Measurements from ENCODE around the gene TMEM266.
"Not testable (repeated sequence)": the region's sequence is repeated elsewhere in the genome, so short reads cannot be mapped to it uniquely, and the experiment has no call there.

TMEM266 gene, protein sequence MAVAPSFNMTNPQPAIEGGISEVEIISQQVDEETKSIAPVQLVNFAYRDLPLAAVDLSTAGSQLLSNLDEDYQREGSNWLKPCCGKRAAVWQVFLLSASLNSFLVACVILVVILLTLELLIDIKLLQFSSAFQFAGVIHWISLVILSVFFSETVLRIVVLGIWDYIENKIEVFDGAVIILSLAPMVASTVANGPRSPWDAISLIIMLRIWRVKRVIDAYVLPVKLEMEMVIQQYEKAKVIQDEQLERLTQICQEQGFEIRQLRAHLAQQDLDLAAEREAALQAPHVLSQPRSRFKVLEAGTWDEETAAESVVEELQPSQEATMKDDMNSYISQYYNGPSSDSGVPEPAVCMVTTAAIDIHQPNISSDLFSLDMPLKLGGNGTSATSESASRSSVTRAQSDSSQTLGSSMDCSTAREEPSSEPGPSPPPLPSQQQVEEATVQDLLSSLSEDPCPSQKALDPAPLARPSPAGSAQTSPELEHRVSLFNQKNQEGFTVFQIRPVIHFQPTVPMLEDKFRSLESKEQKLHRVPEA

DNA sequence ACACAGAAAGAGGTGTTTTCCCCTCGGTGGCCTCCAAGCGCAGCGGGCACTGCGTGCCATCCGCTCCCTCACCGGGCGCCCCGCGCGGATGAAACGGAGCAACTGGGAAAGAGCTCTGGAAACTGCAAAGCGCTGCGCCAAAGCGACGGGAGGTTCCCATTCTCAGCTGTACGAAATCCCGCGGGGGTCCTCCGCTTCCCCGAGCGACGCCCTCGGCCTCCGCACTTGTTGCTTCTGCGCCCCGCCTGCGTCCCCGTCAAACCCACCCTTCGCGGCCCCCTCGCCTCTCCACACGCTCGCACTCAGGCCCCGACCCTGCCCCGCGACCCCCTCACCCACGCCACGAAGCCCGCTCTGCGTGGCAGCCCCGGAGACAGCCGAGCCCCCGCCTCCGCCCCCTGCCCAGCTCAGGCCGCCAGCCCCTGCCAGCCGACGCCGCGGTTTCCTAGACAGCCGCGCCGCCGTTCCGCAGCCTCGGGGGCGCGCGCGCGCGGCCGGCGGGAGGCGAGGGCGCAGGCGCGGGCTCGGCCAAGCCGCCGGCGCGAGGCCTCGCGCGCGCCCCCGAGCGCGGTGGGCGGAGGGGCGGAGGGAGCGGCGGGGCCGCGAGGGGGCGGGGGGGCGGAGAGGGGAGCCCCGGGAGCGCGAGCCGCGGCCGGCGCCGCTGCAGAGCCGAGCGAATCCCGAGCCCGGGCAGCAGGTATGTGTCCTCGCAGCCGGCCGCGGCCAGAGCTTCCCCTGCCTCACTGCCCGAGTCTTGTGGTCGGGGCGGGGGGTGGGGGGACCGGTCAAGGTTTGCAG lies at the start of gene TMEM266:
Gene TMEM266 (plus strand): TSS at position 666 of the 798 bp plus-strand sequence. CDS start 74,279 bp downstream, outside the sequence.
- peak in 1 of 3 experiments; percentile 24 for DNase-seq (ENCODE audit: low read depth in 3 of 3)

DNA sequence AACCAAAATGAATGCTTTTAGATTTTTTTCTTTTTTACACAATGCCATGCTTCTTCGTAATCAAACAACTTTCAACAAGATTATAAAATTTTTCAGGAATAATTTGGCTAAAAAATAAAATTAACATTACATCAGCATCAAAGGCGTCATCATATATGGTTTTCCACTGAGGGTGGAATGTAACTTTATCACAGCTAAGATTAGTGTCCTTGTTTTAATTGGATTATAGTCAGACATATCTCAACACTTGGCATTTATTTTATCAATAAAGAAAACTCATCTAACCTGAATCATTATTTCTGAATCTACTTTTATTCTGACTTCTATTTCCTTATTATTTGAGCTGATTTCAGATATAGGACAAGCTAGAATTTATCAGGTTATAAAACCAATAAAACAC lies 49.2 kb upstream of the TMEM266 start:
- DNase-seq (ENCODE audit: low read depth in 3 of 3) = no peak

DNA sequence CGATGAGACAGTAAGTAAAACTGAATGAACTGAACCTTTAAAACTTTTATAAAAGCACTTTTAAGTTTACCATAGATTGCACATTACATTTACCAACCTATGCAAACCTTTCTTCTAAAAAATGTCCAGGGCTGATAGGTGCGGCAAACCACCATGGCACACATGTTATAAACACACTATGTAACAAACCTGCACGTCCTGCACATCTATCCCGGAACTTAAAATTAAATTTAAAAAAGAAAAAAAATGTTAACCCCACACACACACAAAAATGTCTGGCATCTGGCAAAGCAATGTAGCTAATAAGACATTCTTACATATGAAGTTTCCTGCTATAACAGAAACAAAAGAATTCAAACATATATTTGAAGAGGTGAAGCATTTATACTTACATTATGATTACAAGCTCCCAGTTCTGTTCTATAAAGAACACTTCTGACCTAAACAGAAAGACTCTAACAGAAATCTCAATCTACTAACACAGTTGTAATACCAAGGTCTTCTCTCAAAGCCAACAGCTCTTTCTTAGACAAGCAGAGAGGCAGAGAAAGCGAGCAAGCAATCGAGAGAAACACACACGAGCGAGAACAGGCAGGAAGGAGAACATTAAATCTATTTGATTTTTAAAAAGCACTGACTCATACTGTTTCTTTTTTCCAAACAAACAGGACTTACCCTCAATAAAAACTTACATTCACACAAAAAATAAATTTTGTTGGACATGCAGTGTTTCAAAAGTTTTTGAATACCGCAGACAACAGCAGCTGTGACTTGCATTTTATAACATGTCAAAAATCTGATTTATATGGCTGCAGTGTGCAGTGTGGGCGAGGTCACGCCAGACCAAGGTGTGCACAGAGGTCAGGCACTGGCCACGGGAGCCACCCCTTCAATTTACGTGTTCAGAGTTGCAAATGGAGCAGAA lies 47.9 kb upstream of the TMEM266 start, which contains the start of gene NRG4:
Gene NRG4 (minus strand): TSS at position 798 of the 925 bp plus-strand sequence. CDS start 1,194 bp downstream, outside the sequence.
- no peak for DNase-seq (ENCODE audit: low read depth in 3 of 3)

DNA sequence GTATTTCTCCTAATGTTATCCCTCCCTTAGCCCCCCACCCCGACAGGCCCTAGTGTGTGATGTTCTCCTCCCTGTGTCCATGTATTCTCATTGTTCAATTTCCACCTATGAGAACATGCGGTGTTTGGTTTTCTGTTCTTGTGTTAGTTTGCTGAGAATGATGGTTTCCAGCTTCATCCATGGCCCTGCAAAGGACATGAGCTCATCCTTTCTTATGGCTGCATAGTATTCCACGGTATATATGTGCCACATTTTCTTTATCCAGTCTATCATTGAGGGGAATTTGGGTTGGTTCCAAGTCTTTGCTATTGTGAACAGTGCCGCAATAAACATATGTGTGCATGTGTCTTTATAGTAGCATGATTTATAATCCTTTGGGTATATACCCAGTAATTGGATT lies 46.3 kb upstream of the TMEM266 start:
- DNase-seq (ENCODE audit: low read depth in 3 of 3) = not testable (repeated sequence)

DNA sequence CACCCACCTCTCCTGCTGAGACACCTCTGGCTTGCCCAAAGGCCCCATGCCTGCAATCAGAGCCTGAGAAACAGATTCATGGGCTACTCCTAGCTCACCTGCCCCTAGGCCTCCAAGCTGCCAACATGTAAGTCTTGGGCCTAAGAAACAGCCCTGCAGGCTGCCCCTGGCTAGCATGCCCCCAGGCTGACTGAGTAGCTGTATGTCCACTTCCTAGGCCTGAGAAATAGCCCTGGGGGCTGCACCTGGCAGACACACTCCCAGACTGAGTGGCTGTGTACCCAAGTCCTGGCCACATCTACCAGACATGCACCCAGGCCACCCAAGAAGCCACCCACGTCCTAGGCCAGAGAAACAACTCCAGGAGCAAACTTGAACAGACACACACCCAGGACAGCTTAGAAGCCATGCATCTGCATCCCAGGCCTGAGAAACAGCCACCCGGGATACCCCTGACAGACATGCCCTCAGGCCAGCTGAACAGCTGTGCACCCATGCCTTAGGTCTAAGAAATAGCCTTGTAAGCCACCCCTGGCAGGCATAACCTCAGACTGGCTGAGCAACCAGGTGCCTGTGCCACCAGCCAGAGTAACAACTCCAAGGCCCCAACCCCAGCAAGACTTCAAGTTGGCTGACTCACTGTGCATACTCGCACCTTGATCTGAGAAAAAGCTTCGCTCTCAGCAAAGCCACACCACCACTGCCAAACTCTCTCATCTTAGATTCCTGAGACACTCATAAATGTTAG lies 35.6 kb upstream of the TMEM266 start:
- no peak for DNase-seq (ENCODE audit: low read depth in 3 of 3)

DNA sequence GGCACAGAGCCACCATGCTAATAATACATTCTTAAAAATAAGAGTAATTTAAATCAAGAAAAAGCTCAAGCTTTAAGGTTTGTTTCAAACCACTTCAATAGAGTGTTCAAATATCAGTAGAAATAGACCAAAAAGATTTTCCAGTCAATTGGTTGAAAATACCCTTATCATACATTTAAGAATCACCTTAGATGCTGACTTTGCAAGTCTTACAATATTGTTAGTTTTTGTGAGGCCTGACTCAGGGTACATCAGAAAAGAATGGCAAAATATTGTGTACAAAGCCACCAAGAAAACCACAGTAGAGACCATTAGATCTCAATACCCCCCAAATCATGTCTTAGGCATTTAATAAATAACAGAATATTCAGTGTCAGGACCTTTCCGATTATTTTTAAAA lies 27.7 kb upstream of the TMEM266 start:
- DNase-seq (ENCODE audit: low read depth in 3 of 3) = no peak

DNA sequence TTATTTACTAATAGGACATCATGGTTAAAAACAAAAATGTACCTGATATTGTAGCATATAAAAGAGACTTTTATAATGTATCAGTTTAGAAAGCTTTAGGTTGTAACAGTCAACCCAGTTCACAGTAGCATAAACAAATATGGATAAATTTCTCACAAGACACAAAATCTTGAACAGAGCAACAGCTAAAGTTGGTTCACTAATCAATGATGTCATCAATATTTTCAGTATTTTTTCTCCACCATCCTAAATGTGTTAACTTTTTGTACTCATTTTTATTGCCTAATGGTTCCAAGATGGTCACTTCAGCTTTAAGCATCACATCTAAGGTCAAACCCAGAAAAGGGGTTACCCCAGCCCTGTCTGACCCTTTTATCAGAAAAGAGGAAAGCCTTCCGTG lies 26.3 kb upstream of the TMEM266 start:
- DNase-seq (ENCODE audit: low read depth in 3 of 3) = no peak

DNA sequence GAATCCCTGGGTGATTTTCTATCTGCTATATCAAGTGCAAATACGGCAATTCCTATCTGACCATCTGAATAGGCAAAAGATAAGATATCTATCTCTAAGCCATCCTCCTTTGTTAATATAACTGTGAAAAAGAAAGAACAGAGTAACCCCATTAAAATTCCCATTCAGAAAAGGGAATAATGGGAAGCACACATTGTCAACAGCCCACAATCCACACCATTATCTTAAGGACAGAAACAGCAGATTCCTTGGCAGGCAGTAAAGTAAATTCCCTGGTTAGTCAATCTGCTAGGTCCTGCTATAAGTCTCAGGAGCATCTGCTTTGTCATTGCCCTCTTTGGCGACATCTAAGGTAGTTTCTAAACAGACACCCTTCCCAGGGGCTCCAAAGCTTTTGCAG lies 25.7 kb upstream of the TMEM266 start:
- no peak for DNase-seq (ENCODE audit: low read depth in 3 of 3)

DNA sequence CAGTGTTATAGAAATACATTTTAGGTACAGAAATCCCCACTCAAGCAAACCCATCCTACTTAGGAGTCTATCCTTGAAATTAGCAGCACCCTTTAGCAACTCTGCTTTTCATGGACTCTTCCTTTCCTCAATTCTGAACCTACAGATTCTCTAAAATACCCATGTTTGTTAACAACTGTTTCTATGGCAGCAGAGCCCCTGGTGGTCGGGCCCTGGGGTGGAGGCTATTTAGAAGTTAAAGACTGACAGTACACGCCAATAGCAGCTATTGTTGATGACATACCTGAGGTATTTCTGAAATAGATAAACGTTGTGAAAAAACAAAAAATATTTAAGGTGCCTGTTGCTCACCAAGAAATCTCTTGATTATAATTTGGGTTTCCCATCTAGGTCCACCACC lies 24.2 kb upstream of the TMEM266 start:
- no peak for DNase-seq (ENCODE audit: low read depth in 3 of 3)

DNA sequence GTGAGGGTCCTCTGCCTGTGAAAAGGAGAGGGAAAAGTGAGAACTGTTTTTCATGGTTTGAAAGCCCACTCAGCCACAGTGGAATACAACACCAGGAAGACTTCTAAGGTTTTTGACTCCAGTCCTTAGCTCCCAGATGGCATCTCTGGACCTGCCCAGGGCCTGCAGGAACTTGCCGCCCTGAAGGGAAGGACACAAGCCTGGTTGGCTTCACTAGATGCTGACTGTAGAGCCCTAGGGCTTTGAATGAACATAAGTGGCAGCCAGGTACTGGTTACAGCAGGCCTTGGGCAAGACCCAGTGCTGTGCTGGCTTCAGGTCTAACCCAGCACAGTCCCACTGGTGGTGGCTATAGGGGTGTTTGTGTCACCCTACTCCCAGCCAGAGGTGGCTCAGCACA lies 21.3 kb upstream of the TMEM266 start:
- no peak for DNase-seq (ENCODE audit: low read depth in 3 of 3)

DNA sequence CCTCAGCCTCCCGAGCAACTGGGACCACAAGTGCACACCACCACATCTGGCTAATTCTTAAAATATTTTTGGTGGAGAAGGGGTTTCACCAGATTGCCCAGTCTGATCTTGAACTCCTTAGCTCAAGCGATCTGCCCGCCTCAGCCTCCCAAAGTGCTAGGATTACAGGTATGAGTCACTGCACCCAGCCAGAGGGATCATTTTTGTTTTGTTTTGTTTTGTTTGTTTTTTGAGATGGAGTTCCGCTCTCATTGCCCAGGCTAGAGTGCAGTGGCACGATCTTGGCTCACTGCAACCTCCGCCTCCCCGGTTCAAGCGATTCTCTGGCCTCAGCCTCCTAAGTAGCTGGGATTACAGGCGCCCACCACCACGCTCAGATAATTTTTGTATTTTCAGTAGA lies 5.6 kb upstream of the TMEM266 start:
- not testable (repeated sequence) for DNase-seq (ENCODE audit: low read depth in 3 of 3)

DNA sequence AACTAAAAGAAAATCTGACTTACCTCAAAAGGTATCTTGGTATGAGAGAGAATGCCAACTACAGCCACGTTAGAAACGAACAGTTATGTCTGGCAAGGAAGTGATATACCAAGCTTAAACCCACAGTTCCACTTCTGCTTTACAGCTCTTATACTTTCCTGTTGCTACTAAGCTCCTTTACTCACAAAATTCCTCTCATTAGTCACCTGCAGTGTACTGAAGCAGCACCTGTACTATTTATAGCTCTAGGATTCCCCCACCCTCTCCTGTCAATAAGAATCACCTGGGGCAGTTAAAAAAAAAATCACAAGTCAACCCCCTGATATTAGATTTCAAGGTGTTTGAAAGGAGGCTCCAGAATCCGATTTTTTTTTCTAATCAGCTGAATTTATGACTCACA lies 2.9 kb upstream of the TMEM266 start:
- no peak for DNase-seq (ENCODE audit: low read depth in 3 of 3)

DNA sequence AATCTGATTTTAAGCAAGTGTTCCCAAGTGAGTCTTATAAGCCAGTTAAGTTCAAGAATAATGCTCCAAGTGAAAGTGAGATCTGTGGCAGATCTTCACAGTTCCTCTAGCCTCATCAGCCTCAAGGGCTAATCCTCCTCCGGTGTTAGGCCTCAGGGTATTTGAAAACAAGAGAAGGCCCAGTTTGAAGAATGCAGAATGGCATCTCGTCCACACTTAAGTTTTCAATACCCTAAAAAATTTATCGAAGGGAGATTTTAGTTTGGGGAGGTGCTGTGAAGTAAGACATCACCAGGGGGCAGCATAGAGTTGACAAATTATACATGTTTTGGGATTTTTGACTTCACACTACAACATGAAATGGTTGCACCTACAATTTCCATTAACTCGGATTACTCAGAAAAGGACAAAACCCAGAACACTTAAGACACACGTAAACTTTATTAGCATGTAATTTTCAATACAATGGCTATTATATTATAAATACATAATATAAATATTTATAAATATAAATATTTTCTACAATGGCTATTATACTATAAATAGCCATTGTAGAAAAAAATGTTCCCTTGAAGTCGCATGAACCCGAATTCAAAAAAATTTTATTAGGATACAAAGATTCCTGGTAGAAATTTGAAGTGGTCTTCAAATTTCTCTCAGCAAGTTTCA lies 2.3 kb upstream of the TMEM266 start:
- peak in 2 of 3 experiments; percentile 20 to 29 for DNase-seq (ENCODE audit: low read depth in 3 of 3)

DNA sequence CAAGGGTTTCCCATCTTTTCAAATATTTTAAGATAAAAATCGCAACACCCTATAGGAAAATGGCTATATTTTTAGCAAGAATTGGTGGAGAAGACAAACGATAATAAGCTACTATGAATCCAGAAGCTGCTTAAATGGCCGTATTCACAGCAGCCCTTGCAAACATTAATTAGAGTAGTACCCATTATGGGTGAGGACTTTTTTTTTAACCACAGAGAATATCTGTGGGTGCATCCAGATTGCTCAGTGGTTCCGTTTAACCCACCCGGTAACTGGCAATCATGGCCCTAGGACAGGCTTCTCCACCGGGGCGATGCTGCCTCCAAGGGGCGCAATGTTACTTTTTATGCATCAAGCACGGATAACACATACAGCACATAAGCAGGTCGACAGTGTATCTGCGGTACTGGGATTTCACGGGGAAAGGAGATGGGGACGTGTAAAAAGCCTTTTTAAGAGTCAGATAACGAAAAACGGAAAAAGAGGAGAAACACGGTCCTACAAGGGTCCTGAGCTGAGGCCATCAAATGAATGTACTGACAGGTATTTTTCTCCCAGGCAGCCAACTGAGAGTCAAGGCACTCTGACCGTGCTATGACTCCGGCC lies 968 bp upstream of the TMEM266 start:
- DNase-seq (ENCODE audit: low read depth in 3 of 3) = peak in 1 of 3 experiments; percentile 22

DNA sequence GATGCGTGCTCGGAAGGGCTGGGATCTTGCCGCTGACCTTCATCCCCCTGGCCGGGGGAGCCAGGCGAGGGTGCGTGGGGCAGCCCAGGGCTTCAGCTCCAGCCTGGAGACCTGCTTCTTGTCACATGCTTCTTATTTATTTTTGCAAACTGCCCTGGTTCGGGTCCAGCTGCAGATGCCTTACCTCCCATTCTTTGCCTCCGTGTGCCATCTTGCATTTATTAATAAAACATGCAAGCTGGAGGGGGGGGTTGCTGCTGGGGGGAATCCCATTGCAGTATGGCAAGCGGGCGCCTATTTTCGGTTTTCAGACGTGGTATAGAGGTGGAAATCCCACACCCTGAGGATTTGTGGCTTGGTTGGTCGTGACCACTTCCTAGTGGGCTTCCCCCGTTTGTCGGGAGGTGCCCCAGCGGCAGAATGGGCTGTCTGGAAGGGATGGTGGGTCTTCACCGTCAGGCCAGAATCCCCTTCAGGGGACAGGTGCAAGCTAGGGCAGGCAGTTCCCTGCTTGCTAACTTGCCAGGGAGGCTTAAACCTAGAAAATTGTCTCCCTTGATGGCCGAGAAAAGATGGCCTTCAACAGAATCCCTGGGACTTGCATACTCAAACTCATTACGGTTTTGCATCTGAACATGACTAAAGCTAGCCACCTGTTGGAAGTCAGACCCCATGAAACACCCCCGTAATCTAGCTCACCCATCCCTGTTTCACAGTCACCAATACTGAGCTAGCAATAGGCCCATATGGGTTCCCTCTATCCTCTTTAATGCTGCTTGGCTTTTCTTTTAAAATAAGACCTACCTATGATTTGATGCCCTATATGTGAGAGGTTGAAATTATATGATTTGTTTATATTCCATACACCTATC lies 569 bp downstream of the TMEM266 start:
- DNase-seq (ENCODE audit: low read depth in 3 of 3) = peak in 2 of 3 experiments; percentile 10 to 41

DNA sequence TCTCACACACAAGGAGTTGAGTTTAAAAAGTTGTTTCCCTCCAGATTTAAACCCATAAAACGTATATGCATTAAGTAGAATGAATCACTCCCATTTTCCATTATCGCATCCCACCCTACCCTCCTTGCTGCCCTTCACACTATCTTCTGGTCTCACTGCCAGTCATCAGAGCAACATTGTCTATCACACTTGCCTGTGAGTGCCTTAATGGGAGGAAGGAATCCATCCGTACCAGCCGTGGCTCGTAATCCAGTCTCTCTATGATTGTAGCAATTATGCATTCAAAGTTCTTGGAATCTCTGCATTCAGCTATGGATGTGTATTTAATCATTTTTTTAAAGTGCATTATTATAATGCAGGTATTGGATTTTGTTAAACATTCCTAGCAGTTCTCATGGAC lies 1.9 kb downstream of the TMEM266 start:
- no peak for DNase-seq (ENCODE audit: low read depth in 3 of 3)

DNA sequence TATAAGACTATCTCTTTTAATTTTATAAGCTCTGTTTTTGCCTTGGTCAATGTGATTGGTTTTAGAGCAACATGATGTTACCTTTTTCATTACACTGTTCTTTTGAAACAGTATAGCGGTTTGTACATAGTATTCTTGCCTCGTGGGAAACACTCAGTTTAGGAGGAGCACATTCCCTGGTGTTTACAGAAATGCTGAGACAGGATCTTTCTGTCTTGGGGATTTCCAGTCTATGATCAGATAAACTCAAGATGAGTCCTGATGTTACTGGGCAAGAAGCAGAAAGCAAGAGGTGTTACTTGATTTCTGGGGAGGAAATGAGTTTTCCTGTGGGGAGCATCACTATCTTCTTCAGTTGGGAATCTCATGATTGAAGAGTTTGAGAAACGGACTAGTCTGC lies 2.5 kb downstream of the TMEM266 start:
- no peak for DNase-seq (ENCODE audit: low read depth in 3 of 3)

DNA sequence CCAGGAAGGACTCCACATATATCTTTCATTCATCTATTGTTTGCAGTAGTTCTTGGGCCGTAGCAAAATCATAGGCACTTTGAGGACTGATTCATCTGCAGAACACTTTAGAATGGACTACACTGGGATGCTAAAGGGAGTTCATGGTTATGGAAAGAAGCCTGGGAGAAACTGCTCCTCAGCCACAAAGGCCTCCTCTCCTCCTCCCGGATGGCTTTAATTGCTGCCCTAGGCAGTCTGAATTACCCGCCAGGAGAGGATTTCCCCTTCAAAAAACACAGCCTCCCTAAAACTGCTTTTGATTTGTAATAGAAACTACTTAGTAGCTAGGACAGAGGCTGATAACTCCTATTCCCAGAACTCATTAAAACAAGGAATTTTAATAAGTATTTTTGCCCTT lies 4.6 kb downstream of the TMEM266 start:
- DNase-seq (ENCODE audit: low read depth in 3 of 3) = no peak

DNA sequence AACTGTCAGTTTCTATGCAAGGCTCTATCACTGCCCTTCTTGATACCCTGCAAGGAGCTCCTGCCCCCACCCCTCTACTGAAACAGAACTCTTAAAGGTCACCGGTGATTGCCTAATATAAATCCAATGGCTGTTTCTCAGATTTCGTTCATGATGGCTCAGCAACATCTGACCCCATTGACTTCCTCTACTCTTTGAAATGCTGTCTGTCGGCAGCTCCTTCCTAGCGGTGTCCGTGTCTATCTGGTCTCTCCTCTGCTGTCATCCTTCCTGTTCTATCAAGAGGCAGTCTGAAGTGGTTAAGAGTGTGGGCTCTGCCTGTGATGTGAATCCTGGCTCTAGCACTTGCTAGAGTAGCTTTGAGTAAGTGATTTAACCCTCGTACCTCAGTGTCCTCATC lies 5.5 kb downstream of the TMEM266 start:
- no peak for DNase-seq (ENCODE audit: low read depth in 3 of 3)
